RCC 7860 (cell line): ENCODE measurements around the gene SLC25A45.
"Not testable (repeated sequence)": the region's sequence is repeated elsewhere in the genome, so short reads cannot be mapped to it uniquely, and the experiment has no call there.

Experiments used
- DNase-seq: peaks from one replicate; pipeline ENCODE4 v3.0.0-alpha.2; 2015; ENCODE audit warnings: low spot score
- FAIRE-seq: peaks from 2 replicates; lab custom pipeline; 2012; peaks lifted over from hg19 to GRCh38; lab: Jason Lieb, UNC

SLC25A45 gene

GRCh38 chr11:65363770-65364169 is 18.7 kb downstream of the SLC25A45 start:
- FAIRE-seq: no peak

DNA sequence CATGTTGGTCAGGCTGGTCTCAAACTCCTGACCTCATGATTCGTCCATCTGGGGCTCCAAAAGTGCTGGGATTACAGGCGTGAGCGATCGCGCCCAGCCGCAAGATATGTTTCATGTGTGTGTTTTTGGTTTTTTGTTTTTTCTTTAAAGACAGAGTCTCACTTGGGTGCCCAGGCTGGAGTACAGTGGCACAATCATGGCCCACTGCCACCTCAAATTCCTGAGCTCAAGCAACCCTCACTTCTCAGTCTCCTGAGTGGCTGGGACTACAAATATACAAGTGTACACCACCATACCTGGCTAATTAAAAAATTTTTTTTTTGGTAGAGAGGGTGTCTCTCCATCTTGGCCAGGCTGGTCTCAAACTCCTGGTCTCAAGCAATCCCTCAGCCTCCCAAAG is 19.5 kb downstream of the SLC25A45 start:
- FAIRE-seq (no peak), DNase-seq (no peak)

More at GRCh38 chr11:65363770-65364169, 18.7 kb downstream of the SLC25A45 start:
- no peak for DNase-seq

- DNase-seq (no peak), FAIRE-seq (no peak)
Observed at GRCh38 chr11:65362320-65362931, 20.0 kb downstream of the SLC25A45 start.

DNA sequence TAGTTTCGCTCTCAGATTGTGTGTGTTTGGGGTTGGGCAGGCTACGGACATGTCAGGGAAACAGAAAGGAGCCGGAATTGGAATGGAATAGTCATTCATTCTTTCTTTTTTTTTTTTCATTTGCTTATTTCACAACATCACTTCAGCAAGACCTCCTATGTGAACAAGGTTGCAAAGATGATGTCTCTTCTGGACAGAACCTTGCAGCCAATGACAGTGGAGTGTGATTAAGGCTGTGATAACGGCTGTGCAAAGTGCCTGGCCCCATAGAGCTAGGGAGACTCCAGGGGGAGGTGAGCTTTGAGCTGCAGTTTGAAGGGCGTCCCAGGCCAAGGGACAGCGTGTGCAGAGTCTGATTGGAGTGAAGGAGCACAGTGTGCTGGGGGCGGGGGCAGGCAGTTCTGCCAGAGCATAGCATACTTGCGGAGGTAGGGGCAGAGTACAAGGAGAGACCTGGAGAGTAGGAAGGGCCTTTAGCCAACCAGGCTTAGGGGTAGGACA is 24.5 kb downstream of the SLC25A45 start:
- DNase-seq: no peak
- no peak for FAIRE-seq

DNA sequence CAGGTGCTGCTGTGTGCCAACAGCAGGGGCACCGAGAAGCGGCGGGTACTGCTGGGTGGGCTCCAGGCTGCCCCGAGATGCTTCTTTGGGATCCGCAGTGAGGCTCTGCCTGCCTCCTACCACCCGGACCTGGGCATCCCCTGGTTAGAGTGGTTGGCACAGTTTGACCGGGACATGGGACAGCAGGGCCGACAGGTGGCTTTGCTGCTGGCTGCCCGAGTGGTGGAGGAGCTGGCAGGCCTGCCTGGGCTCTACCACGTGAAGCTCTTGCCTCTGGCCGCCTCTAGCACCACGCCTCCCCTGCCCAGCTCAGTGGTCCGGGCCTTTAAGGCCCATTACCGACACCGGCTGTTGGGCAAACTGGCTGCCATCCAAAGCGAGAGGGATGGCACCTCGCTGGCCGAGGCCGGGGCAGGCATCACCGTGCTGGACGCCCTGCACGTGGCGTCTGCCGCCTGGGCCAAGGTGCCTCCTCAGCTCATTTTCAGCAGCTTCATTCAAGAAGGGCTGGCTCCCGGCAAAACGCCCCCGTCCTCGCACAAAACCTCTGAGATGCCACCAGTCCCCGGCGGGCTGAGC is 26.0 kb downstream of the SLC25A45 start:
- no peak for DNase-seq

GRCh38 chr11:65355776-65356393 is 26.6 kb downstream of the SLC25A45 start:
- no peak for FAIRE-seq

More for the DNA sequence above, 26.0 kb downstream of the SLC25A45 start:
- FAIRE-seq: no peak

DNA sequence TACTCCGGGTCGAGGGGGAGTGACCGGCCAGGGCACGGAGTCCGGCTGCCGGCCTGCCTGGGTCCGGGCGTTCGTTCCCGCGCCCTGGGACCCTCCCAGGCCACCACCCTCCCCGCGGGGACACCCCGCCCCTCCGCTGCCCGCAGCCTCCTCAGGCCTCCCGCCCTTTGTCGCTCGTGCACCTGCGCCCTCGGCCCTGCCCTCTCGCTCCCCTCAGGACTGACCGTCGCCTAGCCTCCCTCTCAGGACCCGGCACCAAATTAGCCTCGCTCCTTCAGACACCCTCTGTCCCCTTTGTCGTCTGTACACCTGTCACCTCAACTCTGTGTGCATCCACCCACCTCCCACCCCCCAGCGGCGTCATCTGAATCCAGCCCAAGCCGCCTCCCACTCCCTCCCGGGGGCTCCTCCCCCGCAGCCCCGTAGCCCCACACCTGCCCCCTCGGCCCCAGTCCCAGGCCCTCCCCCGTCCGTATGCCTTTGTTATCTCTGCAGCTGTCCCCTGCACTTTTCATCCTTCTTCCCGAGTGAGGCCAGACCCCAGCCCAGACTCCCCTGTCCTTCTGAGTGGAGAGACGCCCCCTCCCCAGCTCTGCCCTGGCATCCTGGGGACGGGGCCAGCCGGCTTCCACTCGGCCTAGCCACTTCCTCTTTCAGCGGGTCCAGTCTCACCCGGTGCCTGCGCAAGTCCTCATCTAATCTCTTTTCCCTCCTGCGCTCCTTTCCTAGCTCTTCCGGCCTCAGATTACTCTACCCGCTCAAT is 27.3 kb downstream of the SLC25A45 start:
- DNase-seq: no peak
- no peak for FAIRE-seq

More at GRCh38 chr11:65355776-65356393, 26.6 kb downstream of the SLC25A45 start:
- no peak for DNase-seq

DNA sequence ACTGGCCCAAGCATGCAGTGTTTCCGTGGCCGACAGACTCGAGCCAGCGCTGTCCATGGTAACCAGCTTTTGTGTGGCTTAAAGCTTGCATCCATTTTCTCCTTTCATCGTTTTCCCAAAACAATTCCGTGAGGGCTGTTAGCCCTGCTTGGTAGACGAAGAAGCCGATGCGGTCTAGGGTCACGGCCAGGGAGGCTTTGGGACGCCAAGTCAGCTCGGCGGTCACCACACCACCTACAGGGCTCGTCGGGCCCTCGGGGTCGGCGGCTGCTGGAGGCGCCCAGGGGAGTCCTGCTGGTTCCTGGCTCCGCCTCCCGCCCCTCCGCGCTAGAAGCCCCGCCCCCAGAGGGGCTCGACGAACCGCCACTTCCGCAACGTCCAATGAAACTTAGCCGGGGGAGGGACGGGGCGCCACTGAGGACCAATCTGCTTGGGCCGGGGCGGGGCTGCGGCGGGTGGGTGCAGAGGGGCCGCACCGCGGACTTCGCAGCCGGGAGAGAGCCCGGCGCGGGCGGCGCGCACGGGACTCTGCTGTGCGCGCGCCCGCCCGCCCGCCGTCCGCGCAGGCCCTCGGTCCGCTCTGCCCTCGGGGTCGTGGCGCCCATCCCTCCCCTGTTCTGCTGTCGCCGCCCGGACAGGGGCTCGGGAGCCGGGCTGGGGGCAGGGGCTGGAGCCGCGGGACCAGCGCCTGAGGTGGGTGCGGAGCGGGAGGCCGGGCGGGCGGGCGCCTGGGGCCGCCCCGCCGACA is 28.0 kb downstream of the SLC25A45 start, which contains the start of gene TIGD3:
TIGD3 (plus strand) TSS at position 487 of the 748 bp plus-strand sequence. CDS start 1,058 bp downstream, outside the sequence.
- FAIRE-seq: no peak

DNA sequence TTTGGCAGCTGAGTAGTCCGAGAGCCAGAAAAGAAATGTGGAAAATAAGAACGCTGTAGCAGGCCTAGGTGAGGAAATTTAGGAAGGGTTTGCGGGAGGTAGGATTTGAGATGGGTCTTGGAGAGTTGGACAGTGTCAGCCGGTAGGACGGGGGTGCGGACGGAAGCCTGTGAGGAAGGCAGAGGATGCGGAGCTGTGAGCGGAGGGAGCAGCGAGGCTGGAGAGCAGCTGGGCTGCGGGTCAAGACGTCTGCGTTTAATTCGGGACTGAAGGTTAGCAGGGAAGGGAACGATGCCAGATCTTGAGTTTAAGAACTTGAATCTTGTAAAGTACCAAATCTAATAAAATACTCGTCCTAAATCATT is 28.6 kb downstream of the SLC25A45 start:
- no peak for DNase-seq
- FAIRE-seq: no peak

More for the DNA sequence above, 28.0 kb downstream of the SLC25A45 start, which contains the start of gene TIGD3:
- peak; percentile 79 for DNase-seq

- DNase-seq (no peak), FAIRE-seq (no peak)
Observed at GRCh38 chr11:65353376-65353775, 29.1 kb downstream of the SLC25A45 start.

DNA sequence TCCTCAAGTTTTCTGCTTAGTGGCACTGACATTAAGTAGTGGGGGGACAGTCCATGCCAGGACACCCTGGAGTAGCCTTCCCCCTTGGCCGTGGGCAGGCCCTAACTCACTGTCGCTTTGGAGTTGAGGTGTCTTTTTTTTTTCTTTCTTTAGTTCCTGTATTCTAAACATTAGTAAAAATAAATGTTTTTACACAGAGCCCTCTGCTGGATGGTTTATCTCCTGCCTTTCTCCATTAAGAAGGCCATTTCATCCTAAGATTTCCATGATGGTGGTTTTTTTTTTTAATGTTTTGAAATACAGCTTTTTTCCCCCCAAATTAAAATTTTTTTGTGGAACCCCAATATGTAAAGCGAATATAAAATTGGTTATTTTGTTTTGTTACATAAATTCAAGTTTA is 29.7 kb downstream of the SLC25A45 start:
- DNase-seq: no peak

GRCh38 chr11:65351511-65351910 is 30.9 kb downstream of the SLC25A45 start:
- no peak for FAIRE-seq

More for the DNA sequence above, 29.7 kb downstream of the SLC25A45 start:
- FAIRE-seq: peak; percentile 21

GRCh38 chr11:65341856-65342255 is 40.6 kb downstream of the SLC25A45 start:
- FAIRE-seq: no peak
- DNase-seq: no peak

More at GRCh38 chr11:65351511-65351910, 30.9 kb downstream of the SLC25A45 start:
- DNase-seq: no peak

DNA sequence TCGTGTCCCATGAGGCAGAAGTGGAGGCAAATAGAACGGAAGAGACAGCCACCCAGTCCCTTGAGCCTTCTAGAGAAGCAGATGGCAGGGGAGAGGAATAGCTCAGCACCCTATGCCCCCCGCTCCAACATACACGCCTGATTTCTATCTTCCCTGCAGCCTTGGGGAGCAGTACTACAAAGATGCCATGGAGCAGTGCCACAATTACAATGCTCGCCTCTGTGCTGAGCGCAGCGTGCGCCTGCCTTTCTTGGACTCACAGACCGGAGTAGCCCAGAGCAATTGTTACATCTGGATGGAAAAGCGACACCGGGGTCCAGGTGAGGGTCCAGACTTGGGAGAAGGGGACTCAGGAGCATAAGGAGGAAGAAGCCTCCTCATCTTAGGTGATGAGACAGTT is 42.2 kb downstream of the SLC25A45 start:
- DNase-seq (no peak), FAIRE-seq (no peak)

DNA sequence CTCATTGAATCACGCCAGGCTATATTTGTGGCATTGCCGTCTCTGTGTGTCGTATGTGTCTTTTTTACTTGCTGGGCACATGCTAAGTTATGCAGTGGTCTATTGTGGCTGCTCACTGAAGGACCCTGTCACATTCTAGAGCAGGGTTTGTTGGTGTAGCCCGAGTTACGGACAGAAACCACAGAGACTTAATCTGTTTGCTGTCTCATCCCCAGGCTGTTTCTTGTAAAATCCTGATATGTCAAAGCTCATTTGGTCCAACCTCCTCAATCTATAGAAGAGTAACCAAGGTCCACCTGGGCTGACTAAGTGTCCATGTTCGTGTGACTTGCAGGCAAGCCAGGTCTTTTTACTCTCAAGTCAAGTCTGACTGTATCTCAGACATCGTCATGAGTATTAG is 43.8 kb downstream of the SLC25A45 start:
- FAIRE-seq: no peak

DNA sequence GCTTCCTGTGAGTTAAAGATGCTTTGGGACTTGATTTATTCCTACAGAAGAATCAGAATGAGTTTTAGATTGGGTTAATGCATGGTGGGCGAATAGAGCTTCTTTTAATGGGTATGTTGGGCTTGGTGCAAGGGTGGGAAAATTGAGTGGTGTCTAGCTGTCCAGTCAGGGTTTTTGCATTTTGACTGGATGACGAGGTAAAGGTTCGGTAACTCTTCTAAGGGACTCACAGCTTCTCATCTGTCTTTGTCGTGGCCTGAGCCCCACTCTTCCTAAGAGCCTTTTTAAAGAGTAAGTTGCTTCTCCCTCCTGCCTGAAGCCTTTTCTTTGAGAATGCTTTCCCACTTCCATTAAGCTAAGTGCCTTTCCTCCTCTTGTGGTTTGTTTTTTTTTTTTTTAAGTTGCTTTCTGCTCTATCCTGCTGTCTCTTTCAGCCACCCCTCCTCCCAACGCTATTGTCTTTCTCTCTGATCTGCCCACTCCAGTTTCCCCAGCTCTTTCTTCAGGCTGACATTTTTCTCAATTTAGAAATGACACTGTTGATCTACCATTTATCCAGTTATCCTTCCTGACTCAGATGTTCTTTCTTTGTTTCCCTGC is 47.6 kb downstream of the SLC25A45 start:
- no peak for FAIRE-seq
- DNase-seq: no peak

More for the DNA sequence above, 43.8 kb downstream of the SLC25A45 start:
- no peak for DNase-seq

GRCh38 chr11:65332591-65332990 is 49.9 kb downstream of the SLC25A45 start:
- not testable (repeated sequence) for FAIRE-seq, DNase-seq

GRCh38 chr11:65330544-65330943 is 51.9 kb downstream of the SLC25A45 start:
- FAIRE-seq (no peak), DNase-seq (no peak)

DNA sequence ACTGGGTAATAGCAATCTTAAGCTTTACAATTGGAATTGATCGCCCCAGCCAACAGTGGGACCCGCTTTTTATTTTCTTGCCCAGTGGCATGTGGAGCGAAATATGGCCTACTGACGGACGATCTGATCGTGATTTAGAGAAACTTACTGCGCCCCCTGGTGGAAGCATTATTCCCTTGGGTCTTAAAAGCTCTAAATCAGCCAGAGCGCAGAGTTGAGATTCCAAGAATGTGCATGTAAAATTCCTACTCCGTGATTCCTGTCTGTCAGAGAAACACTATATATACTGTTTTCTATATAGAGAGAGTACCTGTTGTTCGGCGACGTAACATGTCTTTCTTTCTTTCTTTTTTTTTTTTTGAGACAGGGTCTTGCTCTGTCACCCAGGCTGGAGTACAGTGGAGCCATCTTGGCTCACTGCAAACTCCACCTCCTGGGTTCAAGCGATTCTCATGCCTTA is 52.5 kb downstream of the SLC25A45 start:
- peak; percentile 50 for DNase-seq
- FAIRE-seq: no peak

GRCh38 chr11:65329478-65329877 is 53.0 kb downstream of the SLC25A45 start:
- FAIRE-seq: no peak
- no peak for DNase-seq
